ENCODE results near the gene HBG1. TPM values are rescaled to one million over a fixed set of nuclear protein-coding genes. Genes with fewer than 3 reads are reported as not detected.

Gene HBG1
- polyA plus RNA-seq, 1 experiment: not detected

DNA sequence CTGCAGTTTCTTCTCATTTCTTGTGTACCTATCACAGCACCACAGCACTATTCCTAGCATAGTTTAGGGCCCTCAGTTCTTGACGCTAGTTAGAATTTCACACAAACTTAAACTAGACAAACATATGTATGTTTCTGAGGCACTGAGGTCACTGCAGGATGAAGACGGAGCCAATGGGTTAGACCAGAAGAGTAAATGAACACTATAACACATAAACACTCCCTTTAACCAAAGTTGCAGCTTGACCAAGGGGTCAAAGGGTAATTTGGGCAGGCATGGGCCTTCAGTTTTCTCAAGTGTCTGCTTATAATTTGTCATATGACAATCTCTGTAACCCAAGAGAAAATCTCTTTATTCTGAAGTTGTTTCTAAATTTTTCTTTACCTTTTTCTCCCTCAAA lies 33.0 kb upstream of the HBG1 start:
- Histone ChIP-seq H3K4me3 (ENCODE audit: low read depth, low read length) (no peak overlapping the region), H3K27me3 (ENCODE audit: control insufficient read depth, insufficient read depth, low read length) (no peaks in the 10 kb centered on the region), H3K36me3 (ENCODE audit: control insufficient read depth, insufficient read depth, low read length) (no peaks in the 10 kb centered on the region)
- DNase-seq (ENCODE audit: low read depth): no peak
- no peak for TF ChIP-seq CTCF (IDR thresholded peaks at IDR 0.05; ENCODE audit: insufficient read depth, low read depth, low read length)
- POLR2A ChIA-PET: no interaction called here
- CTCF ChIA-PET: interaction anchor here (0.7 to 2.0 kb wide), 2 partner anchors 8 to 77 kb away, joined by 3 to 5 read pairs; no protein-coding TSS in a partner anchor

DNA sequence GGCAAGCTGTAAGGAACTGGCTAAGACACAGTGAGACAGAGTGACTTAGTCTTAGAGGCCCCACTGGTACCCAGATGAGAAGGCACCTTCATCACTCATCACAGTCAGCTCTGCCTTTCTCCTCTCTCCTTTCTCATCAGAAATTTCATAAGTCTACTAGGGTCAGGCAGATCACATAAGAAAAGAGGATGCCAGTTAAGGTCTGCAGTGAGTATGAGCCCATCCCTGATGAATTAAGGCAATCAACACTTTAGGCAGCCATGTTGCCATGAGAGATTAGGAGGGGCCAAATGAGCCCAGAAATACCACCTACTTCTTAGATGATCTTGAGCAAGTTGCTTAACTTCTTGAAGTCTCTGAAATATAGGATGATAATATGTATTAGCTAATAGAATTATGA lies 31.9 kb upstream of the HBG1 start:
- H3K27me3 ChIP-seq (ENCODE audit: control insufficient read depth, insufficient read depth, low read length): no peaks in the 10 kb centered on the region
- POLR2A ChIA-PET: no interaction called here
- no peak for TF ChIP-seq CTCF (IDR thresholded peaks at IDR 0.05; ENCODE audit: insufficient read depth, low read depth, low read length)
- H3K36me3 ChIP-seq (ENCODE audit: control insufficient read depth, insufficient read depth, low read length): no peaks in the 10 kb centered on the region
- CTCF ChIA-PET: interaction anchor here (0.6 to 2.0 kb wide), 3 partner anchors 9 to 1691 kb away, joined by 3 to 5 read pairs (median 3); no protein-coding TSS in a partner anchor
- no peak overlapping the region for H3K4me3 ChIP-seq (ENCODE audit: low read depth, low read length)
- DNase-seq (ENCODE audit: low read depth): no peak

- no peak for TF ChIP-seq CTCF (IDR thresholded peaks at IDR 0.05; ENCODE audit: insufficient read depth, low read depth, low read length)
- Histone ChIP-seq H3K27me3 (ENCODE audit: control insufficient read depth, insufficient read depth, low read length) (no peaks in the 10 kb centered on the region), H3K36me3 (ENCODE audit: control insufficient read depth, insufficient read depth, low read length) (no peaks in the 10 kb centered on the region), H3K4me3 (ENCODE audit: low read depth, low read length) (no peak overlapping the region)
- peak; percentile 97 for DNase-seq (ENCODE audit: low read depth)
- ChIA-PET POLR2A (no interaction called here), CTCF (interaction anchor here (0.6 to 3.3 kb wide), 3 partner anchors 8 to 79 kb away, joined by 3 to 11 read pairs (median 5); no protein-coding TSS in a partner anchor)
Measured at GRCh38 chr11:5280582-5281102, 31.0 kb upstream of the HBG1 start.

DNA sequence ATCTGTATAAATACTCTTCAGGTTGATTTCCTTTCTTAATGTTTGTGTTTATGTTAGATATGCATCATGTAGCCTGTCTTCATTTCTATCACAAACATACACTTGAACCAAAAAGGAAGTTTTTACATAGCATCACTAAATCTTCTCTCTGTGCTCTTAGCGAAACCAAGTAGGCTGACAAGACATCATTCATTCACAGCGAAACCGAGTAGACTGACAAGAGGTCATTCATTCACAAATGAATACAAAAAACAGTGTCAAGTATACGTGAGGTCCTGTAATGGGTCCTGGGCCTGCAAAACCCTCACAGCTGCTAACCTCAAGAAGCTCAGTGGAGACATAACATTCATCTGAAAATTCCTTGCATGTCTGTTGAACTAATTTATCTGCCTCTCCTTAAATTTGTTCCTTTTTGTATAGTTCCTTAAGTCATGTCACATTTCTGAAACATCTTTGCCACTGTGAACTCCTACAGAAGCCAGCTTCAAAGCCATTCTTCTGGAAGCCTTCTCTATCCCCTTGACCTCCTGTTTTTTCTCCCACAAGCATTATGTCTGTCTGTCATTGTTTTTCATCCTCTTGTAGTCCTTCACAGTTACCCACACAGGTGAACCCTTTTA lies 29.9 kb upstream of the HBG1 start:
- no peak overlapping the region for H3K4me3 ChIP-seq (ENCODE audit: low read depth, low read length)

More for the DNA sequence above, 29.9 kb upstream of the HBG1 start:
- TF ChIP-seq CTCF (IDR thresholded peaks at IDR 0.05; ENCODE audit: insufficient read depth, low read depth, low read length): no peak
- ChIA-PET POLR2A (no interaction called here), CTCF (interaction anchor here (1.0 to 3.3 kb wide), 3 partner anchors 9 to 85 kb away, joined by 3 to 11 read pairs (median 5); no protein-coding TSS in a partner anchor)
- DNase-seq (ENCODE audit: low read depth): no peak
- Histone ChIP-seq H3K36me3 (ENCODE audit: control insufficient read depth, insufficient read depth, low read length) (no peaks in the 10 kb centered on the region), H3K27me3 (ENCODE audit: control insufficient read depth, insufficient read depth, low read length) (no peaks in the 10 kb centered on the region)

Data from BJ (cell line).